HL-60 (cell line): Measurements from ENCODE around the gene NAALADL1.

Source experiments
- DNase-seq, 2 experiments: peaks; one replicate each; pipeline ENCODE4 v3.0.0-alpha.2; 2010 to 2020; ENCODE audit warnings: low read depth in 1 of 2, low spot score in 1 of 2
- H3K27ac ChIP-seq: fragments of 250-450 bp; sonication (Bioruptor Pico); replicated peaks from 2 replicates; pipeline ENCODE4 v1.5.1; 2020; ENCODE audit warnings: mild to moderate bottlenecking, moderate library complexity
- H3K27me3 ChIP-seq: fragments of 250-450 bp; sonication (Bioruptor Pico); 2 replicates; pipeline ENCODE4 v1.5.1; 2021; ENCODE audit warnings: mild to moderate bottlenecking, moderate library complexity; ENCODE audit not compliant: insufficient read depth, poor library complexity, severe bottlenecking
- H3K4me3 ChIP-seq: replicated peaks from 2 replicates; pipeline ENCODE4 v1.5.1; 2011; ENCODE audit warnings: mild to moderate bottlenecking, control low read depth, low read length; ENCODE audit not compliant: insufficient read depth
- CTCF ChIP-seq: IDR thresholded peaks from one replicate; pipeline ENCODE4 v1.5.1; 2011; ENCODE audit warnings: low read length, control low read depth, inconsistent platforms; ENCODE audit not compliant: insufficient read depth
- GABPA ChIP-seq: IDR thresholded peaks from 2 replicates; pipeline ENCODE4 v1.6.1; 2012; ENCODE audit warnings: low read depth
- POLR2AphosphoS5 ChIP-seq: IDR thresholded peaks from 2 replicates; pipeline ENCODE4 v1.6.1; 2012; ENCODE audit warnings: low read depth
- SPI1 ChIP-seq: IDR thresholded peaks from 2 replicates; pipeline ENCODE4 v1.6.1; 2012; ENCODE audit warnings: low read depth, mild to moderate bottlenecking, borderline replicate concordance
- long read RNA-seq: library from polyadenylated mRNA; unstranded; transcript quantifications from one replicate; pipeline ENCODE4 v2.0.0, GENCODE V29; 2020
- TF ChIP-seq, protein P1 (sequence below): IDR thresholded peaks from 2 replicates; pipeline ENCODE4 v1.6.1; 2012; ENCODE audit warnings: low read depth; ENCODE audit not compliant: insufficient replicate concordance

NAALADL1 gene
- long read RNA-seq, partial matches to known transcripts: 0 of 2 reads
- long read RNA-seq, other reads (novel, unspliced or antisense): 2 of 2 reads

DNA sequence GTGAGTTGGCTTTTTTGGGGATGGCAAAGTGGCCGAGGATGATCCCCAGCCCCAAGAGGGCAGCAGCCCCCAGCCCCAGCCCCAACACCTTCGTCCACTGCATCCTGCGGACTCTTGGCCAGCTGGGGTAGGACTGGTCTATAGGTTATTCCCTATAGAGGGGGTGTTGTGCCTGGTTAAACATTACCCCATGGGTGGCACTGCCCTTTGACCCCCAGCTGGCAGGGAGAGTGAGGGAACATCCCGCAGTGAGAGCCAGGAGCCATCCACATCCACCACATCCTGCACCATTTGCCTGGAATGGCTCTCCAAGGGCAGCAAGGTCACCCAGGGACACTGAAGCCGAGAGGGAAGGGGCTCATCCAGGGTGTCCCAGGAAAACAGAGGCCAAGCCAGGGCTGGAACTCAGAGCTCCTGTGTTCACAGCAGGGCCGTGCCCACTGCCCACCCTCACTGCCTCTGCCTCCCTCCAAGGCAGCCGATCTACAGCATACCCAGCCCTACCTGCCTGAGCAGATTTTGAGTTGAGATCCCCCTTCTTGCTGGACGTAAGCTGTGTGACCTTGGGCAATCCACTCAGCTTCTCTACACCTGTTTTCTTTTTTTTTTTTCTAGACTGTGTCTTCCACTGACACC is at the start of gene NAALADL1:
NAALADL1 (minus strand) TSS at position 135 of the 636 bp plus-strand sequence; CDS start at position 103, 32 bp downstream.
- no peak within 1 kb of the TSS for H3K4me3 ChIP-seq
- no peaks in the 10 kb centered on the region for H3K27me3 ChIP-seq
- H3K27ac ChIP-seq: no peak within 1 kb of the TSS
- no peak for TF ChIP-seq POLR2AphosphoS5
- no peak for TF ChIP-seq CTCF
- TF ChIP-seq, protein P1, sequence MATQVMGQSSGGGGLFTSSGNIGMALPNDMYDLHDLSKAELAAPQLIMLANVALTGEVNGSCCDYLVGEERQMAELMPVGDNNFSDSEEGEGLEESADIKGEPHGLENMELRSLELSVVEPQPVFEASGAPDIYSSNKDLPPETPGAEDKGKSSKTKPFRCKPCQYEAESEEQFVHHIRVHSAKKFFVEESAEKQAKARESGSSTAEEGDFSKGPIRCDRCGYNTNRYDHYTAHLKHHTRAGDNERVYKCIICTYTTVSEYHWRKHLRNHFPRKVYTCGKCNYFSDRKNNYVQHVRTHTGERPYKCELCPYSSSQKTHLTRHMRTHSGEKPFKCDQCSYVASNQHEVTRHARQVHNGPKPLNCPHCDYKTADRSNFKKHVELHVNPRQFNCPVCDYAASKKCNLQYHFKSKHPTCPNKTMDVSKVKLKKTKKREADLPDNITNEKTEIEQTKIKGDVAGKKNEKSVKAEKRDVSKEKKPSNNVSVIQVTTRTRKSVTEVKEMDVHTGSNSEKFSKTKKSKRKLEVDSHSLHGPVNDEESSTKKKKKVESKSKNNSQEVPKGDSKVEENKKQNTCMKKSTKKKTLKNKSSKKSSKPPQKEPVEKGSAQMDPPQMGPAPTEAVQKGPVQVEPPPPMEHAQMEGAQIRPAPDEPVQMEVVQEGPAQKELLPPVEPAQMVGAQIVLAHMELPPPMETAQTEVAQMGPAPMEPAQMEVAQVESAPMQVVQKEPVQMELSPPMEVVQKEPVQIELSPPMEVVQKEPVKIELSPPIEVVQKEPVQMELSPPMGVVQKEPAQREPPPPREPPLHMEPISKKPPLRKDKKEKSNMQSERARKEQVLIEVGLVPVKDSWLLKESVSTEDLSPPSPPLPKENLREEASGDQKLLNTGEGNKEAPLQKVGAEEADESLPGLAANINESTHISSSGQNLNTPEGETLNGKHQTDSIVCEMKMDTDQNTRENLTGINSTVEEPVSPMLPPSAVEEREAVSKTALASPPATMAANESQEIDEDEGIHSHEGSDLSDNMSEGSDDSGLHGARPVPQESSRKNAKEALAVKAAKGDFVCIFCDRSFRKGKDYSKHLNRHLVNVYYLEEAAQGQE: no peak
- TF ChIP-seq SPI1: no peak
- no peak for TF ChIP-seq GABPA
- DNase-seq: no peak

DNA sequence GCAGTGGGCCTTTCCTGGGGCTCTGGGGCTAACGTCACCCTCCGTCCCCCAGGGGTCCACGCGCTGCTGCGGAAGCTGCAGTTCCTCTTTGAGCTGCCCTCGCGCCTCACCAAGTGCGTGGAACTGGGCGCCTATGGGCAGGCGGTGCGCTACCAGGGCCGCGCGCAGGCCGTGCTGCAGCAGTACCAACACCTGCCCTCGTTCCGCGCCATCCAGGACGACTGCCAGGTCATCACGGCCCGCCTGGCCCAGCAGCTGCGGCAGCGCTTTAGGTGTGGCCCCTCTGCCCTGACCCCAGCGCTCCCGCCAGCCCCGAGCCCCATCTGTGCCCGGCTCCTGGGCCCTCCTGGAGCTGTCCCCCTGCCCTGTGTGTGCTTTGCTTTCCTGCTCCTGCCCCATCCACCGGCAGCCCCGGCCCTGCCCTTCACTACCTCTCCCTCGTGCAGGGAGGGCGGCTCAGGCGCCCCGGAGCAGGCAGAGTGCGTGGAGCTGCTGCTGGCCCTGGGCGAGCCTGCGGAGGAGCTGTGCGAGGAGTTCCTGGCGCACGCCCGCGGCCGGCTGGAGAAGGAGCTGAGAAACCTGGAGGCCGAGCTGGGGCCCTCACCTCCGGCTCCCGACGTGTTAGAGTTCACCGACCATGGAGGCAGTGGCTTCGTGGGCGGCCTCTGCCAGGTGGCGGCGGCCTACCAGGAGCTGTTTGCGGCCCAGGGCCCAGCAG is 49.6 kb upstream of the NAALADL1 start:
- DNase-seq: no peak
- Histone ChIP-seq H3K4me3 (no peak overlapping the region), H3K27ac (no peak overlapping the region), H3K27me3 (no peaks in the 10 kb centered on the region)
- TF ChIP-seq CTCF (no peak), SPI1 (no peak), POLR2AphosphoS5 (no peak), GABPA (no peak)
- TF ChIP-seq, protein P1: no peak

DNA sequence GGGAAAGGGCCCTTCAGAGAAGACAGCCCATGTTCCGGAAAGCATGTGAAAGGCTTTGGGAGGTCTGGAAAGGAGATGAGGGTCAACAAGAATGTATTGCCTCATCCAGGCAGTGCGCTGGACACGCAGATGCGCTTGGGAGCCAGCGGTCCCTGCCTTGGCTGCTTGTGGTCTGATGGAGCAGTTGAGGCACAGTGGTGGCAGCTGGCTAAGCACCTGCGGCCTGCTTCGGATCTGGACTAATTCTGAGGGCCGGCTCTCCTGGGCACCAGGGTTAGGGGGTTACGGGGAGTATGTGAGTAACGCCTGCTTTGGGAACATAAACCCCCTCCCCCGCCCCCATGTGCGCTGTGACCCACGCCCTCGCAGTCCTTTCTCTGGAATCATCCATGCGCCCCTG is 48.7 kb upstream of the NAALADL1 start:
- DNase-seq: no peak
- TF ChIP-seq, protein P1: no peak
- no peak for TF ChIP-seq POLR2AphosphoS5
- TF ChIP-seq GABPA: no peak
- TF ChIP-seq CTCF: no peak
- TF ChIP-seq SPI1: no peak
- Histone ChIP-seq H3K27ac (no peak overlapping the region), H3K4me3 (no peak overlapping the region), H3K27me3 (no peaks in the 10 kb centered on the region)
